ENCODE results near the gene ORM1.
"Not testable (repeated sequence)": the region's sequence is repeated elsewhere in the genome, so short reads cannot be mapped to it uniquely, and the experiment has no call there.

The ORM1 gene

GRCh38 chr9:114309096-114309495, 13.8 kb upstream of the ORM1 start:
- no peak for DNase-seq

- DNase-seq, result no peak
These were observed 12.1 kb upstream of the ORM1 start for GRCh38 chr9:114310471-114311450.

GRCh38 chr9:114311571-114312512, 11.1 kb upstream of the ORM1 start:
- no peak for DNase-seq

GRCh38 chr9:114312513-114312875, 10.4 kb upstream of the ORM1 start:
- DNase-seq, result no peak

- no peak for DNase-seq
These were observed 9.7 kb upstream of the ORM1 start for GRCh38 chr9:114313186-114313585.

GRCh38 chr9:114314256-114314867, 8.5 kb upstream of the ORM1 start:
- DNase-seq, result no peak

GRCh38 chr9:114314881-114315722, 7.8 kb upstream of the ORM1 start:
- DNase-seq, result no peak

GRCh38 chr9:114315723-114316363, 7.1 kb upstream of the ORM1 start:
- DNase-seq, result no peak

- DNase-seq, result no peak
These were observed 6.2 kb upstream of the ORM1 start for GRCh38 chr9:114316605-114317230.

GRCh38 chr9:114317665-114318357, 5.1 kb upstream of the ORM1 start:
- DNase-seq, result no peak

- DNase-seq, result no peak
These were observed 4.5 kb upstream of the ORM1 start for GRCh38 chr9:114318416-114318815.

- no peak for DNase-seq
These were observed 3.8 kb upstream of the ORM1 start for GRCh38 chr9:114319147-114319546.

- not testable (repeated sequence) for DNase-seq
These were observed 2.2 kb upstream of the ORM1 start for GRCh38 chr9:114320710-114321109.

- no peak for DNase-seq
These were observed 1.1 kb upstream of the ORM1 start for GRCh38 chr9:114321759-114322158.

GRCh38 chr9:114322160-114322818, 609 bp upstream of the ORM1 start:
- not testable (repeated sequence) for DNase-seq

GRCh38 chr9:114323849-114324248, 951 bp downstream of the ORM1 start:
- not testable (repeated sequence) for DNase-seq

- no peak for DNase-seq
These were observed 1.6 kb downstream of the ORM1 start for GRCh38 chr9:114324492-114324891.

- DNase-seq, result not testable (repeated sequence)
These were observed 2.1 kb downstream of the ORM1 start for GRCh38 chr9:114324965-114325364.

GRCh38 chr9:114325684-114326254, 2.9 kb downstream of the ORM1 start:
- not testable (repeated sequence) for DNase-seq

GRCh38 chr9:114327749-114328148, 4.9 kb downstream of the ORM1 start:
- DNase-seq, result no peak

Data from NCI-H146 (cell line).